ENCODE measurements around the gene MAB21L3. TPM values are rescaled to one million over a fixed set of nuclear protein-coding genes. Genes with fewer than 3 reads are reported as not detected.

MAB21L3 gene
- total RNA-seq, 1 donor: 0.36 TPM

GRCh38 chr1:116092752-116093489 lies 18.3 kb upstream of the MAB21L3 start:
- Histone ChIP-seq H2AFZ (ENCODE audit: low read length) (no peak overlapping the region), H3K4me1 (ENCODE audit: insufficient read depth, low read length) (no peaks in the 10 kb centered on the region), H3K4me2 (ENCODE audit: insufficient read depth, low read length) (no peak overlapping the region)

GRCh38 chr1:116095027-116095426 lies 16.2 kb upstream of the MAB21L3 start:
- Histone ChIP-seq H3K4me1 (ENCODE audit: insufficient read depth, low read length) (no peaks in the 10 kb centered on the region), H2AFZ (ENCODE audit: low read length) (no peak overlapping the region)
- TF ChIP-seq CTCF (IDR thresholded peaks at IDR 0.05; ENCODE audit: extremely low read depth, low read depth, low read length): no peak

More at GRCh38 chr1:116092752-116093489, 18.3 kb upstream of the MAB21L3 start:
- Histone ChIP-seq H3K27me3 (ENCODE audit: insufficient read depth, low read length) (no peaks in the 10 kb centered on the region), H3K36me3 (ENCODE audit: insufficient read depth, low read length) (no peaks in the 10 kb centered on the region), H3K79me2 (ENCODE audit: insufficient read depth, low read length) (no peaks in the 10 kb centered on the region), H3K4me3 (ENCODE audit: insufficient read depth, low read length) (no peak overlapping the region), H3K27ac (ENCODE audit: low read depth, low read length) (no peak overlapping the region), H3K9me3 (ENCODE audit: low read depth, low read length) (peaks cover 5% of the 10 kb centered on the region), H4K20me1 (ENCODE audit: insufficient read depth, low read length) (no peaks in the 10 kb centered on the region)
- TF ChIP-seq CTCF (IDR thresholded peaks at IDR 0.05; ENCODE audit: extremely low read depth, low read depth, low read length): no peak
- no peak for DNase-seq (ENCODE audit: insufficient read length, low spot score, missing footprints)

GRCh38 chr1:116096013-116096618 lies 15.1 kb upstream of the MAB21L3 start:
- H2AFZ ChIP-seq (ENCODE audit: low read length): no peak overlapping the region
- H3K27me3 ChIP-seq (ENCODE audit: insufficient read depth, low read length): no peaks in the 10 kb centered on the region
- no peaks in the 10 kb centered on the region for H3K4me1 ChIP-seq (ENCODE audit: insufficient read depth, low read length)
- TF ChIP-seq CTCF (IDR thresholded peaks at IDR 0.05; ENCODE audit: extremely low read depth, low read depth, low read length): no peak
- H4K20me1 ChIP-seq (ENCODE audit: insufficient read depth, low read length): no peaks in the 10 kb centered on the region
- no peaks in the 10 kb centered on the region for H3K79me2 ChIP-seq (ENCODE audit: insufficient read depth, low read length)
- H3K36me3 ChIP-seq (ENCODE audit: insufficient read depth, low read length): no peaks in the 10 kb centered on the region
- no peak overlapping the region for H3K4me3 ChIP-seq (ENCODE audit: insufficient read depth, low read length)
- no peak overlapping the region for H3K4me2 ChIP-seq (ENCODE audit: insufficient read depth, low read length)
- DNase-seq (ENCODE audit: insufficient read length, low spot score, missing footprints): no peak
- H3K9me3 ChIP-seq (ENCODE audit: low read depth, low read length): peaks cover 2% of the 10 kb centered on the region
- no peak overlapping the region for H3K27ac ChIP-seq (ENCODE audit: low read depth, low read length)

More at GRCh38 chr1:116095027-116095426, 16.2 kb upstream of the MAB21L3 start:
- Histone ChIP-seq H3K4me3 (ENCODE audit: insufficient read depth, low read length) (no peak overlapping the region), H4K20me1 (ENCODE audit: insufficient read depth, low read length) (no peaks in the 10 kb centered on the region), H3K4me2 (ENCODE audit: insufficient read depth, low read length) (no peak overlapping the region), H3K27me3 (ENCODE audit: insufficient read depth, low read length) (no peaks in the 10 kb centered on the region), H3K36me3 (ENCODE audit: insufficient read depth, low read length) (no peaks in the 10 kb centered on the region), H3K79me2 (ENCODE audit: insufficient read depth, low read length) (no peaks in the 10 kb centered on the region), H3K27ac (ENCODE audit: low read depth, low read length) (no peak overlapping the region), H3K9me3 (ENCODE audit: low read depth, low read length) (peaks cover 2% of the 10 kb centered on the region)
- DNase-seq (ENCODE audit: insufficient read length, low spot score, missing footprints): no peak

GRCh38 chr1:116097626-116098025 lies 13.6 kb upstream of the MAB21L3 start:
- no peak overlapping the region for H2AFZ ChIP-seq (ENCODE audit: low read length)
- no peak for DNase-seq (ENCODE audit: insufficient read length, low spot score, missing footprints)

More at GRCh38 chr1:116097626-116098025, 13.6 kb upstream of the MAB21L3 start:
- H3K4me3 ChIP-seq (ENCODE audit: insufficient read depth, low read length): no peak overlapping the region
- H3K4me1 ChIP-seq (ENCODE audit: insufficient read depth, low read length): no peaks in the 10 kb centered on the region
- TF ChIP-seq CTCF (IDR thresholded peaks at IDR 0.05; ENCODE audit: extremely low read depth, low read depth, low read length): no peak
- H3K36me3 ChIP-seq (ENCODE audit: insufficient read depth, low read length): no peaks in the 10 kb centered on the region
- no peaks in the 10 kb centered on the region for H4K20me1 ChIP-seq (ENCODE audit: insufficient read depth, low read length)
- H3K27ac ChIP-seq (ENCODE audit: low read depth, low read length): no peak overlapping the region
- no peaks in the 10 kb centered on the region for H3K79me2 ChIP-seq (ENCODE audit: insufficient read depth, low read length)
- H3K9me3 ChIP-seq (ENCODE audit: low read depth, low read length): peaks cover 2% of the 10 kb centered on the region
- no peak overlapping the region for H3K4me2 ChIP-seq (ENCODE audit: insufficient read depth, low read length)
- H3K27me3 ChIP-seq (ENCODE audit: insufficient read depth, low read length): no peaks in the 10 kb centered on the region

Measured in osteoblast (primary cell).